HepG2 (cell line): Measurements from ENCODE around the gene AQP9. TPM values are rescaled to one million over a fixed set of nuclear protein-coding genes. Genes with fewer than 3 reads are reported as not detected.

Source experiments
- ATAC-seq: fragments of 200-7000 bp; cut with Tn5 transposase; 3 replicates; pipeline ENCODE4 v1.9.1; 2020; ENCODE audit warnings: mild to moderate bottlenecking, moderate library complexity
- BruUV-seq: library from RNA; stranded (reverse); fragments of 400-500 nt; replicated peaks from 2 replicates; lab custom pipeline; 2021; lab: Mats Ljungman, UMichigan
- CTCF ChIA-PET: fragments of 300-600 bp; formaldehyde crosslinking; extraction: SDS; loops from one replicate; lab custom pipeline; 2021; ENCODE audit warnings: low total read pairs, inconsistent platforms, low intra/inter-chr PET ratio; lab: Yijun Ruan, JAX
- POLR2A ChIA-PET: fragments of 350-600 bp; sonication (Branson Sonifier 250); formaldehyde crosslinking; loops from one replicate; lab custom pipeline; 2020; ENCODE audit warnings: antibody characterized with exemption, inconsistent platforms; lab: Yijun Ruan, JAX
- DNase-seq: peaks from one replicate; pipeline ENCODE4 v3.0.0-alpha.2; 2015; ENCODE audit warnings: low spot score
- FAIRE-seq: peaks from 3 replicates; lab custom pipeline; 2011; peaks lifted over from hg19 to GRCh38; lab: Jason Lieb, UNC
- H2AFZ ChIP-seq: one replicate; pipeline ENCODE4 v1.6.1; 2011; ENCODE audit warnings: low read length, inconsistent platforms
- H3K27ac ChIP-seq: fragments of 300-600 bp; 3 replicates; pipeline ENCODE4 v1.8.0; 2011; ENCODE audit warnings: mixed run types, mild to moderate bottlenecking, mixed read lengths, low read length, inconsistent platforms; ENCODE audit not compliant: insufficient read depth; ENCODE audit errors: extremely low read length
- H3K27me3 ChIP-seq, 2 experiments: fragments of 200-600 bp in 1 of 2; 2 replicates in 1 of 2; 3 replicates in 1 of 2; pipeline versions ENCODE4 v1.6.0 to v1.8.0; 2011; ENCODE audit warnings: low read length in 2 of 2, mild to moderate bottlenecking in 2 of 2, moderate library complexity in 2 of 2, inconsistent platforms in 1 of 2; ENCODE audit not compliant: insufficient read depth in 2 of 2, control insufficient read depth in 1 of 2
- H3K36me3 ChIP-seq, 2 experiments: fragments of 200-600 bp in 1 of 2; replicated peaks in 1 of 2; 2 replicates in 1 of 2; 3 replicates in 1 of 2; pipeline versions ENCODE4 v1.5.1 to v1.8.0; 2011; ENCODE audit warnings: low read length in 2 of 2, inconsistent platforms in 1 of 2; ENCODE audit not compliant: insufficient read depth in 2 of 2, control insufficient read depth in 1 of 2
- H3K4me1 ChIP-seq: 2 replicates; pipeline ENCODE4 v1.5.1; 2012; ENCODE audit warnings: low read length, inconsistent platforms; ENCODE audit not compliant: insufficient read depth
- H3K4me2 ChIP-seq: 2 replicates; pipeline ENCODE4 v1.6.0; 2011; ENCODE audit warnings: low read depth, low read length, inconsistent platforms
- H3K4me3 ChIP-seq, 3 experiments: fragments of 200-600 bp in 1 of 3; sonication (generic), shearing (Covaris generic) in 1 of 3; replicated peaks in 1 of 3; 2 replicates each; pipeline ENCODE4 v1.5.1; 2011 to 2016; ENCODE audit warnings: low read length in 3 of 3, inconsistent platforms in 2 of 3, low read depth in 2 of 3, mild to moderate bottlenecking in 2 of 3, control low read depth in 1 of 3, mixed read lengths in 1 of 3; ENCODE audit not compliant: insufficient read depth in 1 of 3
- H3K79me2 ChIP-seq: one replicate; pipeline ENCODE4 v1.6.1; 2011; ENCODE audit warnings: low read length, inconsistent platforms; ENCODE audit not compliant: insufficient read depth
- H3K9ac ChIP-seq: 2 replicates; pipeline ENCODE4 v1.6.0; 2011; ENCODE audit warnings: mild to moderate bottlenecking, low read depth, low read length, inconsistent platforms; ENCODE audit not compliant: insufficient read depth
- H3K9me3 ChIP-seq: 2 replicates; pipeline ENCODE4 v1.5.1; 2012; ENCODE audit warnings: mild to moderate bottlenecking, low read length
- H4K20me1 ChIP-seq: 2 replicates; pipeline ENCODE4 v1.6.0; 2011; ENCODE audit warnings: inconsistent platforms, mild to moderate bottlenecking, low read length, moderate library complexity; ENCODE audit not compliant: insufficient read depth
- ARHGAP35 ChIP-seq: sonication (generic); formaldehyde crosslinking; IDR thresholded peaks from 2 replicates; pipeline ENCODE4 v1.9.0; 2022; ENCODE audit warnings: mild to moderate bottlenecking, inconsistent platforms, moderate library complexity, missing genetic modification reagents, borderline replicate concordance
- ARNTL ChIP-seq: sonication (generic); formaldehyde crosslinking; IDR thresholded peaks from 2 replicates; pipeline ENCODE4 v1.4.0; 2020; ENCODE audit warnings: mild to moderate bottlenecking, missing genetic modification reagents
- ATF6 ChIP-seq: sonication (generic); formaldehyde crosslinking; conservative IDR thresholded peaks from 2 replicates; pipeline ENCODE4 v1.4.0; 2020; ENCODE audit warnings: missing genetic modification reagents
- CHCHD3 ChIP-seq: sonication (generic); formaldehyde crosslinking; IDR thresholded peaks from 2 replicates; pipeline ENCODE4 v1.8.0; 2022; ENCODE audit warnings: mild to moderate bottlenecking, missing genetic modification reagents, moderate library complexity
- FOXK1 ChIP-seq: sonication (generic); formaldehyde crosslinking; IDR thresholded peaks from 2 replicates; pipeline ENCODE4 v1.4.0; 2020; ENCODE audit warnings: low read depth, missing genetic modification reagents, borderline replicate concordance
- MLLT10 ChIP-seq: sonication (generic); formaldehyde crosslinking; IDR thresholded peaks from 2 replicates; pipeline ENCODE4 v1.4.0; 2020; ENCODE audit warnings: missing genetic modification reagents
- REST ChIP-seq, 2 experiments: IDR thresholded peaks; 2 replicates each; pipeline ENCODE4 v1.6.1; 2011 to 2012; ENCODE audit warnings: low read length in 2 of 2, borderline replicate concordance in 1 of 2, low read depth in 1 of 2, mild to moderate bottlenecking in 1 of 2, moderate library complexity in 1 of 2
- ZFP36L2 ChIP-seq: sonication (generic); formaldehyde crosslinking; IDR thresholded peaks from 2 replicates; pipeline ENCODE4 v1.4.0; 2020; ENCODE audit warnings: missing genetic modification reagents
- ZNF136 ChIP-seq: sonication (generic); formaldehyde crosslinking; IDR thresholded peaks from 2 replicates; pipeline ENCODE4 v1.8.1; 2022; ENCODE audit warnings: low read depth, mild to moderate bottlenecking, moderate library complexity, missing genetic modification reagents
- ZNF335 ChIP-seq: sonication (generic); formaldehyde crosslinking; IDR thresholded peaks from 2 replicates; pipeline ENCODE4 v1.4.0; 2020; ENCODE audit warnings: missing genetic modification reagents
- ZNF672 ChIP-seq: sonication (generic); formaldehyde crosslinking; IDR thresholded peaks from 2 replicates; pipeline ENCODE4 v1.8.1; 2022; ENCODE audit warnings: missing genetic modification reagents
- ZNF709 ChIP-seq: sonication (generic); formaldehyde crosslinking; IDR thresholded peaks from 2 replicates; pipeline ENCODE4 v1.5.0; 2020; ENCODE audit warnings: mild to moderate bottlenecking, missing genetic modification reagents
- ZNF737 ChIP-seq: sonication (generic); formaldehyde crosslinking; IDR thresholded peaks from 2 replicates; pipeline ENCODE4 v1.5.0; 2020; ENCODE audit warnings: missing genetic modification reagents, mild to moderate bottlenecking, borderline replicate concordance
- ZNF792 ChIP-seq: IDR thresholded peaks from 2 replicates; pipeline ENCODE4 v1.6.1; 2016
- ZNF841 ChIP-seq: sonication (generic); formaldehyde crosslinking; IDR thresholded peaks from 2 replicates; pipeline ENCODE4 v1.8.1; 2023; ENCODE audit warnings: missing genetic modification reagents, borderline replicate concordance
- ZSCAN12 ChIP-seq: sonication (generic); formaldehyde crosslinking; IDR thresholded peaks from 2 replicates; pipeline ENCODE4 v1.9.0; 2021; ENCODE audit warnings: mild to moderate bottlenecking, missing genetic modification reagents
- ZSCAN25 ChIP-seq: sonication (generic); formaldehyde crosslinking; IDR thresholded peaks from 2 replicates; pipeline ENCODE4 v1.8.0; 2022; ENCODE audit warnings: mild to moderate bottlenecking, missing genetic modification reagents
- WGBS: methylation state at CpG from one replicate; pipeline ENCODE4 v1.1.6; 2017; ENCODE audit warnings: low lambda C conversion rate; 5-methylcytosine and 5-hydroxymethylcytosine counted together
- in situ Hi-C: cut with HindIII; loops from 2 replicates; pipeline ENCODE4 v1.10.0; 2017; ENCODE audit warnings: low pct_unique_long_range_greater_than_20kb; ENCODE audit not compliant: extremely low pct_ligation_motif_present
- intact Hi-C: fragments of 100-400 bp; cut with micrococcal nuclease; formaldehyde crosslinking; loops from one replicate; pipeline ENCODE4 v1.10.0; 2022; ENCODE audit not compliant: unreplicated experiment
- polyA plus RNA-seq, 8 experiments: library from polyadenylated mRNA; depleted of rRNA in 3 of 8; stranded (reverse) in 7 of 8; unstranded in 1 of 8; fragments of >200 nt; fragmentation: Illumina TruSeq in 4 of 8; extraction: Trizol in 4 of 8; gene quantifications; 2 replicates each; pipeline versions ENCODE4 v1.2.1 to v1.2.3, GENCODE V29; 2011 to 2016; ENCODE audit warnings: low read depth in 4 of 8, missing spikeins in 1 of 8, mixed read lengths in 1 of 8; ENCODE audit not compliant: insufficient read depth in 1 of 8
- total RNA-seq, 5 experiments: library from RNA; depleted of rRNA; stranded (reverse); fragments of >200 nt; fragmentation: Illumina TruSeq; extraction: Trizol; gene quantifications; 2 replicates each; pipeline ENCODE4 v1.2.3, GENCODE V29; 2016; ENCODE audit warnings: low read depth in 1 of 5

AQP9 gene
- total and polyA plus RNA-seq, 2 of the 13 experiments (the other 11 are each of a cell fraction or from before 2014, with no cell fraction given), result not detected

- POLR2A ChIA-PET, result no interaction called here
- 63% methylated on average over 1 of the region's 1 CpG for WGBS
- Histone ChIP-seq H3K27me3 (no peaks in the 10 kb centered on the region; a peak in 1 of 5 replicates), H3K9me3 (no peaks in the 10 kb centered on the region), H3K4me3 (no peak overlapping the region), H3K27ac (no peak overlapping the region), H4K20me1 (no peaks in the 10 kb centered on the region)
- in situ Hi-C loops, result no loop called here
- BruUV-seq, result no TSS peak
- TF ChIP-seq ZNF737, result no peak
- TF ChIP-seq CHCHD3 (CRISPR knock-in tag), result no peak
- no peak for TF ChIP-seq ZFP36L2 (CRISPR knock-in tag)
- no peak for TF ChIP-seq MLLT10
- TF ChIP-seq ZNF792 (CRISPR knock-in tag), result no peak
- no peak for TF ChIP-seq ZNF136 (CRISPR knock-in tag)
- no peak for TF ChIP-seq ZNF672
- TF ChIP-seq REST (IDR thresholded peaks at IDR 0.05; ENCODE audit: borderline replicate concordance in 1 of 2, low read depth in 1 of 2, low read length in 2 of 2), result no peak
- TF ChIP-seq ZSCAN25 (CRISPR knock-in tag), result no peak
- no peak for TF ChIP-seq ZSCAN12 (CRISPR knock-in tag)
- TF ChIP-seq ARHGAP35 (CRISPR knock-in tag), result no peak
- no peak for TF ChIP-seq ARNTL (CRISPR knock-in tag)
- TF ChIP-seq ZNF709 (CRISPR knock-in tag), result no peak
- TF ChIP-seq ATF6 (CRISPR knock-in tag), result no peak
- no peak for TF ChIP-seq ZNF841 (CRISPR knock-in tag)
- no peak for TF ChIP-seq ZNF335 (CRISPR knock-in tag)
- no peak for TF ChIP-seq FOXK1
- TF ChIP-seq, all 625 proteins: peak for 0
- no peaks in the 10 kb centered on the region for H3K36me3 ChIP-seq
- H3K79me2 ChIP-seq, result no peaks in the 10 kb centered on the region
- H3K4me1 ChIP-seq, result no peaks in the 10 kb centered on the region
- H2AFZ ChIP-seq, result no peak overlapping the region
- no peak for DNase-seq
- FAIRE-seq, result no peak
- no peak overlapping the region for H3K4me2 ChIP-seq
- no peak overlapping the region for H3K9ac ChIP-seq
- intact Hi-C loops, result no loop called here
- CTCF ChIA-PET, result no interaction called here
- ATAC-seq, result no peak
Measured at GRCh38 chr15:58178668-58179067, 40.5 kb downstream of the AQP9 start.
